T-helper 2 cell treated with Interferon-gamma antibody and Interleukin-4, amounts not matched to agents 100 ng/mL and 5 ng/mL, for 36 hours (primary cell): ENCODE data around the gene SECTM1. TPM values are rescaled to one million over a fixed set of nuclear protein-coding genes. Genes with fewer than 3 reads are reported as not detected.

Source experiments
- total RNA-seq: library from RNA; stranded (reverse); gene quantifications from 2 replicates; pipeline ENCODE4 v1.2.3, GENCODE V29; 2022

The SECTM1 gene
- total RNA-seq, 1 donor from 2014 or later = 3.4 TPM

Other genes starting within 250 kb of the SECTM1 start
- gene FASN, start 235.5 kb downstream of the SECTM1 start, total RNA-seq = 175 and 181 TPM in 2 replicates
- gene CCDC57, start 120.9 kb downstream of the SECTM1 start, total RNA-seq = 59.0 and 60.1 TPM in 2 replicates
- gene SLC16A3, start 104.7 kb downstream of the SECTM1 start, total RNA-seq = 109 and 115 TPM in 2 replicates
- gene CSNK1D, start 60.1 kb downstream of the SECTM1 start, total RNA-seq = 127 and 128 TPM in 2 replicates
- 184 and 198 TPM in 2 replicates for gene CD7, start 16.2 kb downstream of the SECTM1 start, total RNA-seq
- gene TEX19, start 25.5 kb upstream of the SECTM1 start, total RNA-seq = 0.09 and 0.14 TPM in 2 replicates
- 0.16 TPM in 1 of 2 replicates, not detected in the other for gene UTS2R, start 38.0 kb upstream of the SECTM1 start, total RNA-seq
- 47.3 and 51.1 TPM in 2 replicates for gene HEXD, start 84.6 kb upstream of the SECTM1 start, total RNA-seq
- 25.5 and 26.6 TPM in 2 replicates for gene OGFOD3, start 84.8 kb upstream of the SECTM1 start, total RNA-seq
- 297 and 304 TPM in 2 replicates for gene CYBC1, start 117.0 kb upstream of the SECTM1 start, total RNA-seq
- gene NARF, start 125.0 kb upstream of the SECTM1 start, total RNA-seq = 109 and 110 TPM in 2 replicates
- gene FOXK2, start 186.0 kb upstream of the SECTM1 start, total RNA-seq = 66.3 and 71.1 TPM in 2 replicates